ENCODE measurements around the gene LIF.
"Not testable (repeated sequence)": the region's sequence is repeated elsewhere in the genome, so short reads cannot be mapped to it uniquely, and the experiment has no call there.

LIF gene

DNA sequence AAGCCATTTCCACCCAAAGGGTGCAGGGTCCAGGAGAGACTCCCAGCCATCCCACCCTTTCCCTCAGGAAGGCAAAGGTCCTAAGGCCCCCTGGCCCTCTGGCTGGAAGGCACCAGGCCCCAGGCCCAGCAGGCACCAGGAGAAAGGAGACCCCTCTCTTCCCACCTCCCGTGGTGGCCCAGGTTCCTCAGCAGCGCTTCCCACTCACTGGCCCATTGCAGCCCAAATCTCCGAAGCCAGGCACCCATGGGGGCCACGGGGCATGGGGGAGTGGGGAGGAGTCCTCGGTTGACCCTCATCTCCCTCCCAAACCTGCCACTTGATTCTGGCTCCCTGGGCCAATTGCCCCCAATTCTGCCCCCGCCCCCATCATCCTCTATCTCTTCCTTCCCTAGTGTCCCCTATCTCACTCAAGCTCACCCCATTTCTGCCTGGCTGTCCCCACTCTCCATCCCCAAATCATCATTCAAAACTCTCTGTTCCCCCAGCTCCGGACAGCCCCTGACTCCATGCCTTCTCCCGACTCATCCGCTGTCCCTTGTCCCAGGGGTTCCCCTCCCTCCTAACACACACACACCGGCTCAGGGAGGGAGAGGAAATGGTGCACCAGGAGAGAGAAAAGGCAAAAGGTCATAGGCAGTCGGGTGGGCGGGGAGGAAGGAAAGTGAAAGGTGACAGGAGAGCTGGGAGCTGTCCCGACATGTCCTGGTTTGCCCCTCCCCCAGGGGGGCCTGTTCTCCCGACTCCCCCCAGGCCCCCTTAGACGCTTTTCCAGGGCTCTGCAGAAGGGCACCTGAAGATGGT is 1.2 kb downstream of the LIF start:
- DNase-seq (ENCODE audit: low read depth in 2 of 2, low spot score in 1 of 2), result no peak

DNA sequence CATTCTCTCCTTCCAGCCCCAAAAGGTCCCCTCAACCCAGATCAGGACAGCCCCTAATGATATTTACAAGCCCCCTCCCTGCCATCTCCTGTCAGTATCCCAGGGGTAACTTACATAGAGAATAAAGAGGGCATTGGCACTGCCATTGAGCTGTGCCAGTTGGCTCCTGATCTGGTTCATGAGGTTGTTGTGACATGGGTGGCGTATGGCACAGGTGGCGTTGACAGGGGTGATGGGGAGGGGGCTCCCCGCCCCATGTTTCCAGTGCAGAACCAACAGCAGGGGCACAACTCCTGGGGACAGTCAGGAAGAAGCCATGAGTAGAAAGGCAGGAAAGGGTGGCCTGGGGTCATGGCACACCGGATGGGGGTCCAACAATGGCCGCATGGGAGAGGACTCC is 1.9 kb downstream of the LIF start:
- DNase-seq (ENCODE audit: low read depth in 2 of 2, low spot score in 1 of 2), result no peak

DNA sequence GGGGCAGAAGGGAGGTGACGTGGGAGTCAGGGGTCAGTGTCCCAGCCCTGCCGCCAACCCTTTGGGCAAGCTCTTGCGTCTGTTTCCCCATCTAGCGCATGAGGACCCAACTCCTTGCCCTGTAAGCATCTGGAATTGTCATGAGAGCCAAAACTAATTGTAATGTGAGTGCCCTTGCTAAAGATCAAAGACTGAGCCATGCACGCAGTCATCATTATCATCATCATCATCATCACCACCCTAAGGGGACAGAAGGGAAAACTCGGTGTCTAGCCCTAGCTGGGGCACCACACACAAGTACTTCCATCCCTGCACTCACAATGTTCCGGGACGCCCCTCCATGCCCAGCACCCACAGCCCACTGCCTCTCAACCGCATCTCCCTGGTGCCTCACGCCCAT is 2.5 kb downstream of the LIF start:
- DNase-seq (ENCODE audit: low read depth in 2 of 2, low spot score in 1 of 2), result no peak

DNA sequence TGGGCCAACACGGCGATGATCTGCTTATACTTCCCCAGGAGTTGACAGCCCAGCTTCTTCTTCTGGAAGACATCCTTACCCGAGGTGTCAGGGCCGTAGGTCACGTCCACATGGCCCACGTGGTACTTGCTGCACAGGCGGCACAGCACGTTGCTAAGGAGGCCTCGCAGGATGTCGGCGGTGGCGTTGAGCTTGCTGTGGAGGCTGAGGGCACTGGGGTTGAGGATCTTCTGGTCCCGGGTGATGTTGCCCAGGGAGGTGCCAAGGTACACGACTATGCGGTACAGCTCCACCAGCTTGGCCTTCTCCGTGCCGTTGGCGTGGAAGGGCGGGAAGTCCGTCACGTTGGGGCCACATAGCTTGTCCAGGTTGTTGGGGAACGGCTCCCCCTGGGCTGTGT is 2.9 kb downstream of the LIF start:
- DNase-seq (ENCODE audit: low read depth in 2 of 2, low spot score in 1 of 2), result no peak

DNA sequence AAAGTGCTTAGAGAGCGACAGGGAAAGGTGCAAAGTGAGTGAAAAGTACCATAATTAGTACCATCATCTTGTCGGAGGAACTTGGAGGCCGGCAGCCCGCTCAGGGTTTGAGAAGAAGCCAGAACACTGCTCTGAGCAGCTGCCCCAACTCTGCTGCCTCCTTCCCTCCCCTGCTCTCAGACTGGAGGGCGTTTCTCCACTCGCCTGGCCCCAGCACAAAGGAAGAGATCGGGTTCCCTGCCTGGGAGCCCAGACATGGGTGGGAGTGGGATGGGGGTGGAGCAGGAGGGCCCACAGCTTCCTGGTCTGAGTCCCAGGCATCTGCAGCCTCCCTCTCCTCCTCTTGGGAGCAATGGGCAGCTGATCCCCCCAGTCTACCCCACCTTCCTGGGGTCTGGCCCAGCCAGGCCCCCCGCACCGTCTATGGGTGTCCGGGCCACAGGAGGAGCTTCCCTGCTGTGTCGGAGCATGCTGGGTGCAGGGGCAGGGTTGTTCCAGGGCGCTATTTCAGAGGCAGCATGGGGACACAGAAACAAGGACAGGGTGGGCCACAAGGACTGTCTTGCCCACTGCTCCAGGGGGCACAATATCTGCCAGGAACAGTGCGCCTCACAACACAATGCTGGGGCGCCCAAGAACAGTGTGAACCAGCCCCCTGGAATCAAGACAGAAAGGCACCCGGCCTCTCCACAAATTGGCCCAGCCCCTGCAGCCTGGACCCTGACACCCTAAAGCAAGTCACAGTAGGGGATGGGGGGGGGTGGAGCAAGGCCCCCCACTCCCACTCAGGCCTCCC is 4.8 kb downstream of the LIF start:
- no peak for DNase-seq (ENCODE audit: low read depth in 2 of 2, low spot score in 1 of 2)

DNA sequence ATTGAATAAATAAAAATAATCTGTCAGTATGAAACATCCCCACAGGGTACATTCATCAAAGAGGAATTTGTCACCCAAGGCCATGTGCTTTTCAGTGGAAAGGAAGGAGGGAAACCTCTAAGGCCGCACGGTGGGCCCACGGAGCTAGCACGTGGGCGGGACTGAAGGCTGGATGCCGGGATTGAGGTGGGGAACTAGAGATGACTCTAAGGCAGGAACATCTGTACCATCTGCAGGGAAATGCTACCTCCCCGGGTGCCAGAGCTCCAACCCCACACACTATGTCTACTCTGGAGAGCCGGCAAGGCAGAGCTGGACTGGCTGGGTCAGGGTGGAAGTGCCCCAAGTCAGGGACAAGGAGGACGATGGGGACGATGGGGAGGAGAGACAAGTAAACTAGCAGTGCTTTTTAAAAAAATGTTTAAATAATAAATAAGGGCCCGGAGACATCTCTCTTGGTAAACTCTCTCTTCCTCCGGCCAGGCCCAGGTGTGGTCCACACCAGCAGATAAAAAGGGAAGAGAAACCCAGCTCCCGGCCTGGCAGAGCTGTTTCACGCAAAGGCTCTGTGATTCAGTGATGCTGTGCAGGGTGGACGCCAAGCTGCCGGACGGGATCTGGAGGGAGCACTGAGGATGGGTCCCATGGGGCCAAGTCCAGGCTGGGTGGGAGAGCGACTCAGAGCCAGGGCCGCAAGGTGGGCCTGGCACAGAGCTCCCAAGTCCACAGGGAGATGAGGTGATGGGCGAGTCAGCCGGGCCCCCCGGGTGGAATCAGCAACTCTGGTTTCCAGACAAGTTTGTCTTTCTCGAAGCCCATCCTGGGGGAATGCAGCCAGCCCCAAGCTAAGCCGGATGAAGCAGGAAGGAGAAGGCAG is 5.8 kb downstream of the LIF start:
- no peak for DNase-seq (ENCODE audit: low read depth in 2 of 2, low spot score in 1 of 2)

DNA sequence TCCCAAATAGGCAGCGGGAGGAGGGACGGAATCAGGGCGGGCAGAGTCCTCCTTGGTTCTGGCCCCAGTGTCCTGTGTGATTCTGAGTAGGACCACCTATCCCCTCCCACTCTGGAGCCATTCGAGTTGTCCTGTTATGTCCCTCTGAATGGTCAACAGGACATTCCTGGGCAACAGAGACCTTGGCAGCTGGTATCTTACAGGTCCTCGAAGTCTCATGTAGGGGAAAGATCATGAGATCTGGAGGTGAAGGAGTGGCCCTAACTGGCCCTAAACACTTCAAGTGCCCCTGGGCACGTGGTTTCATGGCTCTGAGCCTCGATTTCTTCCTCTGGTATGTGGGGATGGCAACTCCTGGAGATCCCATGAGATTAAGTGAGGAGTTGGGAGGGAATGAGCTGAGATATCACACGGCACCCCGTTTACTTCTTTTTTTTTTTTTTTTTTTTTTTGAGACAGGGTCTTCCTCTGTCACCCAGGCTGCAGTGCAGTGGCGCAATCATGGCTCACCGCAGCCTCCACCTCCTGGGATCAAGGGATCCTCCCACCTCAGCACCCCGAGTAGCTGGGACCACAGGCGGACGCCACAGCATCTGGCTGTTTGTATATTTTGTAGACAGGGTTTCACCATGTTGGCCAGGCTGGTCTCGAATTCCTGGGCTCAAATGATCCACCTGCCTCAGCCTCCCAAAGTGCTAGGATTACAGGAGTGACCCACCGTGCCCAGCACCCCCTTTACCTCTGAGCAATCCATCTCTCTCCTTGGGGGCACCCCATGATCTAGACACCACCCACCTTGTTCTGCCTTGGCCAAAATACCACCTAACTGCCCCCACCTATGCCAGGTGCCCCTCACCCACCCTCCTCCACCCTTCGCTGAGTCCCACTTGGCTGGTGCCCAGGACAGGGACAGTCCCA is 6.8 kb downstream of the LIF start:
- no peak for DNase-seq (ENCODE audit: low read depth in 2 of 2, low spot score in 1 of 2)

DNA sequence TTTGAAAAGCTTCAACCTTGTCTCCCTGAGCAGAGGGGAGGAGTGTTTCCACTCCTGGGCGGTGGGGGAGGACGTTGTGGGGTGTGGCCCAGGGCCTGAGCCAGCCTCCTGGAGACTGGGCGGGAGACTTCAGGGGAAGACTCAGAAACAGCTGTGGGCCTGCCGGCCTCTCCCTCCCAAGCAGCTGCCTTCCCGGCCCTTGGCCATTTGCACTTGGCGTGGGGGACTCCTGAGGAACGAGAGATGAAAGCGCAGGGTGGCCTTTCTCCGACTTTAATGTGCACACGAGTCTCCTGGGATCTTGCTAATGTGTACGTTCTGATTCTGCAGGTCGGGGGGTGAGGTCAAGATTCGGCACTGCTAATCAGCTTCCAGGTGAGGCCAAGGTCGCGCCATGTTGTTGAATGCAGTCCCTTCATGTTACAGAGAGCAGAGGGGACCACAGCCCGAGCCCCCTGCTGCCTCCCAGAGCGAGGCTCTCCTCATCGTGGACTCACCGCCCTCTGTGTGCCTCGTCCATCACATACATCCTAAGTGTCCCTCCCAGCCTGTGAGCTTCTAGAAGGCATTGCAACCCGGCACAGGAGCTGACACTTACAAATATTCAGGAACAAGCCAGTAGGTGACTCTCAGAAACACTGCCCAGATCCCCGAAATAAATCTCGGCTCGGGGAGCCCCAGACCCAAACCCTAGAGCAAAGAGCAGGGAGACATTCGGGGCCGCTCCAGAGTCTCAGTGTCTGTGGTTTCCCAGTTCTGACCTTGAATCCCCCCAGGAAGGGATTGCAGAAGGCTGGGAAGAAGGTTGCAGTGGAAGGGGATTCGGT is 7.7 kb downstream of the LIF start:
- no peak for DNase-seq (ENCODE audit: low read depth in 2 of 2, low spot score in 1 of 2)

DNA sequence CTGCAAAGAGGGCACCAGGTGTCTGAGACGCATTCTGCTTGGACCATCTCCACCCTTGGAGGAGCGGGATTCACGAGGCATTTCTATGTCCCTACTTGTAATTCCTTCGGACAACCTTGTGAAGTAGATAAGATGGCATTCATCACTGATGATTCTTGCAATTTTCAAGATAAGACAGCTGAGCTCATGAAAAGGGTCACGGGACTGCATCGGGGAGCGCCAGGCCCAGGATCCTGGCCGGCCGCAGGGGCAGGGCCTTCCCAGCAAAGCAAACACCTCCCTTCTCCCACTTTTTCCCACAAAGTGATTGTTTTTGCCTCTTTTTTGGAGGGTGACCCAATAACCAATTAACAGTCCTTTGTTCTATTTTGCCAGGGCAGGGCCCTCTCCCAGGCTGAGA is 8.4 kb downstream of the LIF start:
- DNase-seq (ENCODE audit: low read depth in 2 of 2, low spot score in 1 of 2), result no peak

DNA sequence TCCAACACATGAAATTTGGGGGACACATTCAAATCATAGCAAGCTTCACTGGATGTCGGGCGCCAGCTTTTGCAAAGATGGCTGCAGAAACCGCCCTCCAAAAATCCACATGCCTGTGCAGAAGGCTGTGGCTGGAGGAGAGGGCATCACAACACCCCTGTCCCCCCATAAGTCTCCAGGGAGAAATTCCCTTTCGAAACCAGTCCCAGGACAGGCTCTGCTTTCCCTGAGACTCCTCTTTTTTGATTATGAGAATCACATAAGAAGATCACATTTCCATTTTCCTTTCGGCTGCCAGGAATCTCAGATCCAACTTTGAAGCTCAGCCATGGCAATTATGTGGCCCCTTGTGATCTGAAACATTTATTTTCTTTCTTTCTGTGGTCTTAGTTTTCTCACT is 9.7 kb downstream of the LIF start:
- no peak for DNase-seq (ENCODE audit: low read depth in 2 of 2, low spot score in 1 of 2)

DNA sequence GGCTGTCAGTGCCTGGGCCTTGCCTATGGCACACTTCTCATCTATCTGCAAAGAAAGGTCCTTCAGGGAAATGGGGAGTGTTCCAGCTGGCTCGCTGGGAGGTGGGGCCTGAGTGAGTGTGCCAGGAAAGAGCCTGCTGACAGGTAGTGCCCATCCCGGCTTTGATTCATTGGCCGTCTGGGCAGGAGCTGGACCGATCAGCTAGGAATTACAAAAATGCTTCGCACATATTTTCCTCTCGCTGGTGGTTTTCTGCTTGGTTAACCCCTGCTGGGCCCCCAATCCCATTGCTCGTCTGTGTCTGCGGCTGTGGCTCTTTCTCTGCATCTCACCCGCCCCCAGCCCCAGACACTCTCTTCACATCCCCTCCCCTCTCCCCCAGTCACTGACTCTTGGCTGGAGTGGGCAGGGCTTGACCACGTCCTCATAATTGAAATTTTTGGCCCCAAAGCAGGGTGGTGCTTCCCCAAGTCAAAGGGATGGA is 10.8 kb downstream of the LIF start:
- DNase-seq (ENCODE audit: low read depth in 2 of 2, low spot score in 1 of 2), result no peak

DNA sequence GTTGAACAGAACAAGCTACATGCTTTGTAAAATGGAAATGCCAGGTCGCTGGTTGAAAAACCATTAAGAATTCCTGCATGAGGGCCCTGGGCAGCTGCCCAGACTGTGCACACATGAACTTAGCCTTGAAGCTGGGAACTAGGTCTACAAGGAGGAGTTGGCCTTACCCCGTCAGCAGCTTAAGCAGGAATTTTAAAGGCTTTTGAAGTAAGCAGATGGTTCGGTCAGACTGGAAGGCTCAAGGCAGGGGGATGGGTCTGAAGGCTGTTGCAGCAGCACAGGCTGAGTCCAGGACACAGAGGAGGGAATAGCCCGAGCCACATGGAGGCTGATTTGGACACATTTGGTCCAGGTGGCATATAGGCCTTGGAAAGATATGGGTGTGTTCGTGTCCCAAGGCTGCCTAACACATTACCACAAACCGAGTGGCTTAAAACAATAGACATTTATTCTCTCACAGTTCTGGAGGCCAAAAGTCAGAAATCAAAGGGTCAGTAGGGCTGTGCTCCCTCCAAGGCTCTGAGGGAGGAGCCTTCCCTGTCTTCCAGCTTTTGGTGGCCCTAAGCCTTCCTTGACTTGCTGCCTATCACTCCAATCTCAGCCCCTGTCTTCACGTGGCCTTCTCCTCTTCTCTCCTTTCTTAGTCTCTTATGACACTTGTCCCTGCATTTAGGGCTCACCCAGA is 11.6 kb downstream of the LIF start:
- no peak for DNase-seq (ENCODE audit: low read depth in 2 of 2, low spot score in 1 of 2)

DNA sequence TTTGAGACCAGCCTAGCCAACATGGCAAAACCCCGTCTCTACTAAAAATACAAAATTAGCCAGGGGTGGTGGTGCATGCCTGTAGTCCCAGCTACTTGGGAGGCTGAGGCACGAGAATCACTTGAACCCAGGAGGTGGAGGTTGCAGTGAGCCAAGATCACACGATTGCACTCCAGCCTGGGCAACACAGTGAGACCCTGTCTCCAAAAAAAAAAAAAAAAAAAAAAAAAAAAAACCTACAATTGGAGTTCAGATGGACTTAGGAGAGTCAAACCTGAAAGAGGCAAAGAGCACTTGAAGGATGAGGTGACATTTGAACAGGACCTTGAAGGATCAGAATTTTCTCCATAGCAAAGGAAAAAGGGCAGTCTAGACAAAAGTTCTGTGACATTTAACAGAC is 12.2 kb downstream of the LIF start:
- DNase-seq (ENCODE audit: low read depth in 2 of 2, low spot score in 1 of 2), result not testable (repeated sequence)

DNA sequence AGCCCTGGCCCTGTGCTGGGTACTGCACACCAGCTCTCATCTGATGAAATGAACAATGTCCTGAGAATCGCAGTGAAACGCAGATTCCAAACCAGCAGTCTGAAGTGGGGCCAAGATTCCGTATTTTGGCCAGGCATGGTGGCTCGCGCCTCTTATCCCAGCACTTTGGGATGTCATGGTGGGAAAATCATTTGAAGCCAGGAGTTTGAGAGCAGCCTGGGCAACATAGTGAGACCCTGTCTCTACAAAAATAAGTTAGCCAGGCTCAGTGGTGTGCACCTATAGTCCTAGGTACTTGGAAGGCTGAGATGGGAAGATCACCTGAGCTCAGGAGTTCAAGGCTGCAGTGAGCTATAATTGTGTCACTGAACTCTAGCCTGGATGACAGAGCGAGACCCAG is 13.0 kb downstream of the LIF start:
- DNase-seq (ENCODE audit: low read depth in 2 of 2, low spot score in 1 of 2), result no peak

DNA sequence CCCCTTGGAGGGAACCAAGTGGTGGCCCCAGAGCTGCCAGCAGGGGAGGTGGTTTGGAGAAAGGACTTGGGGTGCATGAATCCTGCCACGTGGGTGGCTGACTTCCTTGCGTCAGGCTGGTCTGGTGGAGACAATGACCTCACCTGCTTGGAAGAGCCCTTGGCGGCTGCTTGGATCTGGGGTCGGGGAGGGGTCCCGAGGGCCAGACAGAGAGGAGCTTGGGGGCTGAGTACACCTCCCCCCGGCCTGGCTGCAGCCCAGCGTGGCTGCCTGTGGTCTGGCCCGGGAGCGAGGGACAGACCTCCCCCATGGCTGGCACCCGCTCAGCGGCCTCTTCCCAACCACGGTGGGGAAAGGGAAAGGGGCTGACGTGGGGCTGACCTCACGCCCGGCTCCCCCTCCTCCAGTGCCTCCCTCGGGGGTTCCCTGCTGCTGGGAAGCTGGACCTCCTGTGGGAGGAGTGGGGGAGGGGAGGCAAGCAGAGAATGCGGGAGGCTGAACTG is 13.8 kb downstream of the LIF start:
- DNase-seq (ENCODE audit: low read depth in 2 of 2, low spot score in 1 of 2), result no peak

DNA sequence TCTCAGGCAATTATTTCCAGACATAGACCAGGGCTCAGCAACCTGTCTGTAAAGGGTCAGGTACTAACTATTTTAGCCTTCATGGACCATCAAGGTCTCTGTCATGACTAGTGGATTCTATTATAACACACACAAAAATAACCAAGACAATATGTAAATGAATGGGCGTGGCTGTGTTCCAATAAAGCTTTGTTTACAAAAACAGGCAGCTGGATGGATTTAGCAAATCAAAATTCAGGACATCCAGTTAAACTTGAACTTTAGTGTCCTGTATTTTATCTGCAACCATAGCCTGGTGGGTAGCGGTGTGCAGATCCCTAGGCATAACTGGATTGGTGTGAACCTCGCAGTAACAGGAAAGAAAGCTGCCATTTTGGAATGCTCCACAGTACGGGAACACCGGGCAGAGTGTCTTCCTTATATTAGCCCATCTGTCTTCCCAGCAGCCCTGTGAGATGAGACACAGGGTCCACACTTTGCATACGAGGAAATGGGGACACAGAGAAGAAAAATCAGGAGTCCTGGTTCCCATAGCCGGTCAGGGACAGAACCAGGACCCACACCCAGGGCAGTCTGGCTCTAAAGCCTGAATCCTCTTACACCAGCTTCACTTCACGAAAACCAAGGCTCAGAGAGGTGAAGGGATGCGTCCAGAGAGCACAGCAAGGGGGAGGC is 15.6 kb downstream of the LIF start:
- DNase-seq (ENCODE audit: low read depth in 2 of 2, low spot score in 1 of 2), result no peak

DNA sequence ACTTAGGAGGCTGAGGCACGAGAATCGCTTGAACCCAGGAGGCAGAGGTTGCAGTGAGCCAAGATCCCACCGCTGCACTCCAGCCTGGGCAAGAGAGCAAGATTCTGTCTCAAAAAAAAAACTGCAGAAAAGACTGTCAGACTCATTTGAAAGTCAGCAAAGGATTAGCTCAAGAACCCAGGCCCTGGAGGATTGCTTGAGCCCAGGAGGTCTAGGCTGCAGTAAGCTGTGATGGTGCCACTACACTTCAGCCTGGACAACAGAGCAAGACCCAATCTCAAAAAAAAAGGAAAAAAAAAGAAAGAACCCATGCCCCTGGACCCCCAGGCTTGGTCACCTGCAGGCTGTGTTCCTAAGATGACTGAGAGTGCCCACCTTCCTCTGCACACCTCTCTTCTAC is 16.2 kb downstream of the LIF start:
- no peak for DNase-seq (ENCODE audit: low read depth in 2 of 2, low spot score in 1 of 2)
